Natural killer cell (primary cell): ENCODE results near the gene SURF4. TPM values are rescaled to one million over a fixed set of nuclear protein-coding genes. Genes with fewer than 3 reads are reported as not detected.
"Not testable (repeated sequence)": the region's sequence is repeated elsewhere in the genome, so short reads cannot be mapped to it uniquely, and the experiment has no call there.

Source experiments
- ATAC-seq, 3 donors: fragments of 150-1000 bp in 2 of 3; fragments of 200-7000 bp in 1 of 3; cut with Tn5 transposase; 1 replicate in 1 of 3; 2 replicates in 2 of 3; pipeline ENCODE4 v1.10.0; 2021; ENCODE audit warnings: mild to moderate bottlenecking in 2 of 3, moderate library complexity in 2 of 3
- DNase-seq, 2 donors: peaks; one replicate each; pipeline versions ENCODE4 v3.0.0 to v3.0.0-alpha.2; 2013 to 2021; ENCODE audit warnings: mixed read lengths in 1 of 2
- H3K27ac ChIP-seq: one replicate; pipeline ENCODE4 v1.5.1; 2013; ENCODE audit warnings: mild to moderate bottlenecking, low read length
- H3K27me3 ChIP-seq: one replicate; pipeline ENCODE4 v1.6.1; 2013; ENCODE audit warnings: low read length; ENCODE audit not compliant: control insufficient read depth, insufficient read depth
- H3K36me3 ChIP-seq: one replicate; pipeline ENCODE4 v1.6.1; 2013; ENCODE audit warnings: low read length; ENCODE audit not compliant: control insufficient read depth, insufficient read depth
- H3K4me1 ChIP-seq: one replicate; pipeline ENCODE4 v1.6.1; 2013; ENCODE audit warnings: low read length; ENCODE audit not compliant: control insufficient read depth, insufficient read depth
- H3K4me3 ChIP-seq: one replicate; pipeline ENCODE4 v1.5.1; 2013; ENCODE audit warnings: low read length
- H3K9me3 ChIP-seq: one replicate; pipeline ENCODE4 v1.6.1; 2013; ENCODE audit warnings: low read length; ENCODE audit not compliant: control insufficient read depth, insufficient read depth
- H3K27ac Mint-ChIP-seq, 2 donors: one replicate each; pipeline ENCODE4 v1.8.0; 2022; ENCODE audit warnings: mild to moderate bottlenecking in 2 of 2, mixed read lengths in 2 of 2, moderate library complexity in 1 of 2
- H3K27me3 Mint-ChIP-seq, 2 donors: one replicate each; pipeline ENCODE4 v1.8.0; 2022; ENCODE audit warnings: low read depth in 2 of 2, mixed read lengths in 2 of 2
- H3K36me3 Mint-ChIP-seq: one replicate; pipeline ENCODE4 v1.8.0; 2022; ENCODE audit warnings: mixed read lengths
- H3K4me1 Mint-ChIP-seq, 2 donors: one replicate each; pipeline ENCODE4 v1.8.0; 2022; ENCODE audit warnings: mixed read lengths in 2 of 2
- H3K4me3 Mint-ChIP-seq: one replicate; pipeline ENCODE4 v1.8.0; 2022; ENCODE audit warnings: mild to moderate bottlenecking, moderate library complexity, mixed read lengths
- H3K9me3 Mint-ChIP-seq, 2 donors: one replicate each; pipeline ENCODE4 v1.8.0; 2022; ENCODE audit warnings: mixed read lengths in 2 of 2
- CTCF ChIP-seq: fragments of 200-600 bp; IDR thresholded peaks from one replicate; pipeline ENCODE4 v1.8.0; 2022; ENCODE audit warnings: antibody characterized with exemption
- WGBS: methylation state at CpG from one replicate; pipeline ENCODE4 v1.1.7; 2013; ENCODE audit warnings: missing lambda C conversion rate; ENCODE audit not compliant: insufficient coverage; 5-methylcytosine and 5-hydroxymethylcytosine counted together
- intact Hi-C: fragments of 100-400 bp; cut with micrococcal nuclease; formaldehyde crosslinking; loops from one replicate; pipeline ENCODE4 v1.14.2; 2022
- total RNA-seq, 4 donors: library from RNA; stranded (reverse); fragments of 120-200 nt in 1 of 4; gene quantifications; one replicate each; pipeline versions ENCODE4 v1.2.3 to v1.2.4, GENCODE V29; 2013 to 2022

SURF4 gene
- total RNA-seq, 3 donors from 2014 or later (not counting 1 experiment from before 2014, with no cell fraction given), result 111 to 135 (median 114) TPM

DNA sequence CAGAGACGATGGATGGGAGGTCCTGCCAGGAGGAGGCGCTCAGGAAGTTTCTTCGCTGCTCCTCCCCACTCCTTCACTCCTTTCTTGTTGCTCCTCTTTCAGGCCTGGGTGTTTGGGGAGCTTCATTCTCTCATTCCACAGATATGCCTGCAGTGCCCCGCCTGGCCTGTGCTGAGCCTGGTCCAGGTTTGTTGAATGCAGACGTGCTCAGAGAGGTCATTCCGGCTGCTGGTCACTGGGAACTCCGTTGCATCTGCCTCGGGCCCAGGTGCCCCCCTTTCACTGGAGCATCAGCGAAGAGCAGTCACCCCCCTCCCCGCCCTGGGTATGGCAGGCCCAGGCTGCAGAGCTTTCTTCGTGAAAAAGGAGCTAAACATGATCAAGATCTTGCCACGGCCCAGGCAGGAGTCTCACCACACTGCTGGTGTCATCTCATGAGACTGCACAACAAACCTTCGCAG lies 55.4 kb downstream of the SURF4 start:
- WGBS, result 92% methylated on average over 13 of the region's 13 CpGs
- H3K9me3 Mint-ChIP-seq, result no peaks in the 10 kb centered on the region

DNA sequence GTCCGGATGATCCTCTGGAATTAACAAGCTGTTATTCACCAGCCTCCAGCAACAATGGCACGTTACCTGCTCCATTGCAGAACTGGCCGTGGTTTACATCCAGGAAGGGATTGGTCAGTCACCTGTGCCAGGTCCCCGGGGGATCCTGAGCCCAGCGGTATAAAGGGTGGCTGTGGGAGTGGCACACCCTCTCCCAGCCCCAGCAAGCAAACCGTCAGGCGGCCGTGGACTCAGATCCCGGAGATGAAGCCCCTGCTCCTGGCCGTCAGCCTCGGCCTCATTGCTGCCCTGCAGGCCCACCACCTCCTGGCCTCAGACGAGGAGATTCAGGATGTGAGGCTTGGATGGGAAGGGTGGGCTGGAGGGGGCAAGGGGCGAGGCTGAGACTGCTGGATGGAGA lies 58.3 kb downstream of the SURF4 start:
- intact Hi-C loops, H3K27ac ChIP-seq, DNase-seq, H3K4me3 ChIP-seq, H3K27me3 ChIP-seq, H3K36me3 Mint-ChIP-seq, H3K36me3 ChIP-seq, H3K4me1 ChIP-seq, H3K27me3 Mint-ChIP-seq, H3K9me3 Mint-ChIP-seq, H3K27ac Mint-ChIP-seq, H3K9me3 ChIP-seq, H3K4me3 Mint-ChIP-seq, ATAC-seq, H3K4me1 Mint-ChIP-seq: not testable (repeated sequence)
- WGBS, result 95% methylated on average over 11 of the region's 13 CpGs

More for the DNA sequence above, 55.4 kb downstream of the SURF4 start:
- H3K4me1 Mint-ChIP-seq, result no peaks in the 10 kb centered on the region
- intact Hi-C loops, result no loop called here
- Histone ChIP-seq H3K27me3 (no peaks in the 10 kb centered on the region), H3K27ac (no peak overlapping the region), H3K4me3 (no peak overlapping the region), H3K4me1 (no peaks in the 10 kb centered on the region), H3K9me3 (no peaks in the 10 kb centered on the region), H3K36me3 (no peaks in the 10 kb centered on the region)
- TF ChIP-seq CTCF, result no peak
- H3K36me3 Mint-ChIP-seq, result no peaks in the 10 kb centered on the region
- H3K4me3 Mint-ChIP-seq, result no peak overlapping the region
- H3K27me3 Mint-ChIP-seq, result no peaks in the 10 kb centered on the region
- DNase-seq (no peak), ATAC-seq (no peak)
- H3K27ac Mint-ChIP-seq, result no peak overlapping the region

- Histone ChIP-seq H3K36me3 (no peaks in the 10 kb centered on the region), H3K27ac (no peak overlapping the region), H3K27me3 (no peaks in the 10 kb centered on the region), H3K4me1 (no peaks in the 10 kb centered on the region), H3K4me3 (no peak overlapping the region), H3K9me3 (no peaks in the 10 kb centered on the region)
- H3K4me3 Mint-ChIP-seq, result no peak overlapping the region
- intact Hi-C loops, result no loop called here
- H3K9me3 Mint-ChIP-seq, result no peaks in the 10 kb centered on the region
- WGBS, result 90% methylated on average over 2 of the region's 2 CpGs
- no peaks in the 10 kb centered on the region for H3K36me3 Mint-ChIP-seq
- no peak for TF ChIP-seq CTCF
- H3K4me1 Mint-ChIP-seq, result no peaks in the 10 kb centered on the region
- DNase-seq (no peak), ATAC-seq (no peak)
- no peaks in the 10 kb centered on the region for H3K27me3 Mint-ChIP-seq
- no peak overlapping the region for H3K27ac Mint-ChIP-seq
Measured at GRCh38 chr9:133315997-133316396, 59.9 kb downstream of the SURF4 start.

Other genes starting within 250 kb of the SURF4 start
- 1 to 10 TPM; 1.4 to 2.2 (median 1.7) TPM for gene GBGT1, start 212.1 kb downstream of the SURF4 start, total RNA-seq
- gene OBP2B, start 166.8 kb downstream of the SURF4 start, total RNA-seq, result not detected
- gene ABO, start 100.9 kb downstream of the SURF4 start, total RNA-seq, result 1 to 10 TPM in 1 of 3 donors, under 1 TPM in 2; 0.20 to 4.2 (median 0.56) TPM
- gene SURF6, start 39.9 kb downstream of the SURF4 start, total RNA-seq, result 10 to 100 TPM; 13.8 to 23.5 (median 21.3) TPM
- gene MED22, start 27.9 kb downstream of the SURF4 start, total RNA-seq, result 10 to 100 TPM; 23.8 to 37.0 (median 28.1) TPM
- gene RPL7A, start 27.8 kb downstream of the SURF4 start, total RNA-seq, result 1,000 to 10,000 TPM; 1,409 to 1,616 (median 1,600) TPM
- gene SURF1, start 19.6 kb downstream of the SURF4 start, total RNA-seq, result 10 to 100 TPM; 35.6 to 44.4 (median 37.2) TPM
- 10 to 100 TPM; 14.3 to 14.9 (median 14.7) TPM for gene SURF2, start 19.5 kb downstream of the SURF4 start, total RNA-seq
- gene STKLD1, start 306 bp upstream of the SURF4 start, total RNA-seq, result 1 to 10 TPM in 2 of 3 donors, under 1 TPM in 1; 0.53 to 2.9 (median 1.1) TPM
- gene REXO4, start 42.0 kb upstream of the SURF4 start, total RNA-seq, result 10 to 100 TPM; 14.2 to 21.6 (median 18.8) TPM
- gene ADAMTS13, start 46.3 kb upstream of the SURF4 start, total RNA-seq, result 1 to 10 TPM; 2.3 to 3.0 (median 2.8) TPM
- 1 to 10 TPM; 4.5 to 8.3 (median 5.4) TPM for gene CACFD1, start 83.9 kb upstream of the SURF4 start, total RNA-seq
- 10 to 100 TPM in 2 of 3 donors, 1 to 10 TPM in 1; 5.0 to 20.1 (median 18.5) TPM for gene SLC2A6, start 103.0 kb upstream of the SURF4 start, total RNA-seq
- gene MYMK, start 148.9 kb upstream of the SURF4 start, total RNA-seq, result not detected
- gene ADAMTSL2, start 158.6 kb upstream of the SURF4 start, total RNA-seq, result not detected
- gene FAM163B, start 233.3 kb upstream of the SURF4 start, total RNA-seq, result not detected